HG02852 (cell line): ENCODE results near the gene RNASET2.
"Not testable (repeated sequence)": the region's sequence is repeated elsewhere in the genome, so short reads cannot be mapped to it uniquely, and the experiment has no call there.

ENCODE experiments used
- ATAC-seq: cut with Tn5 transposase; IDR thresholded peaks from one replicate; pipeline ENCODE4 v1.9.1; 2021; ENCODE audit warnings: mild to moderate bottlenecking, moderate library complexity; ENCODE audit not compliant: unreplicated experiment

Gene RNASET2

GRCh38 chr6:166949528-166950442, 6.6 kb downstream of the RNASET2 start:
- ATAC-seq, result no peak

- ATAC-seq, result not testable (repeated sequence)
These were observed 7.6 kb downstream of the RNASET2 start for GRCh38 chr6:166948724-166949123.

- no peak for ATAC-seq
These were observed 9.1 kb downstream of the RNASET2 start for GRCh38 chr6:166947251-166947650.

GRCh38 chr6:166946125-166946524, 10.2 kb downstream of the RNASET2 start:
- no peak for ATAC-seq

GRCh38 chr6:166944666-166945256, 11.6 kb downstream of the RNASET2 start:
- ATAC-seq, result no peak

GRCh38 chr6:166942393-166943168, 13.8 kb downstream of the RNASET2 start:
- ATAC-seq, result no peak

GRCh38 chr6:166940643-166941068, 15.7 kb downstream of the RNASET2 start:
- ATAC-seq, result no peak

- no peak for ATAC-seq
These were observed 16.5 kb downstream of the RNASET2 start for GRCh38 chr6:166939894-166940293.

- ATAC-seq, result no peak
These were observed 17.0 kb downstream of the RNASET2 start for GRCh38 chr6:166939345-166939744.

- no peak for ATAC-seq
These were observed 17.6 kb downstream of the RNASET2 start for GRCh38 chr6:166938704-166939103.

GRCh38 chr6:166938150-166938549, 18.2 kb downstream of the RNASET2 start:
- no peak for ATAC-seq

- no peak for ATAC-seq
These were observed 18.6 kb downstream of the RNASET2 start for GRCh38 chr6:166937746-166938145.

- no peak for ATAC-seq
These were observed 20.1 kb downstream of the RNASET2 start for GRCh38 chr6:166936079-166936787.

GRCh38 chr6:166935353-166935752, 21.0 kb downstream of the RNASET2 start:
- ATAC-seq, result no peak

- ATAC-seq, result no peak
These were observed 22.2 kb downstream of the RNASET2 start for GRCh38 chr6:166934174-166934573.

- no peak for ATAC-seq
These were observed 23.0 kb downstream of the RNASET2 start for GRCh38 chr6:166933396-166933795.

GRCh38 chr6:166932616-166933015, 23.7 kb downstream of the RNASET2 start:
- no peak for ATAC-seq

GRCh38 chr6:166932116-166932515, 24.2 kb downstream of the RNASET2 start:
- no peak for ATAC-seq

- no peak for ATAC-seq
These were observed 24.9 kb downstream of the RNASET2 start for GRCh38 chr6:166931426-166931970.

GRCh38 chr6:166930354-166930891, 25.9 kb downstream of the RNASET2 start:
- no peak for ATAC-seq
